SK-N-SH treated with all-trans-retinoic acid at 6 μM for 48 hours (cell line): ENCODE measurements around the gene EDAR.

Experiments used
- BACH2 ChIP-seq: fragments of 250-450 bp; sonication (Bioruptor Pico); IDR thresholded peaks from 2 replicates; pipeline ENCODE4 v1.9.0; 2021; ENCODE audit warnings: mild to moderate bottlenecking, borderline replicate concordance
- GLIS3 ChIP-seq: fragments of 250-450 bp; sonication (Bioruptor Pico); IDR thresholded peaks from 2 replicates; pipeline ENCODE4 v1.5.0; 2020; ENCODE audit warnings: mild to moderate bottlenecking, moderate library complexity
- ISL1 ChIP-seq: fragments of 250-450 bp; sonication (Bioruptor Pico); IDR thresholded peaks from 2 replicates; pipeline ENCODE4 v2.1.2; 2022; ENCODE audit warnings: mild to moderate bottlenecking, moderate library complexity
- SNAI2 ChIP-seq: fragments of 250-450 bp; sonication (Bioruptor Pico); IDR thresholded peaks from 2 replicates; pipeline ENCODE4 v1.5.0; 2020; ENCODE audit warnings: mild to moderate bottlenecking, moderate library complexity
- TCF4 ChIP-seq: fragments of 250-450 bp; sonication (Bioruptor Pico); IDR thresholded peaks from 2 replicates; pipeline ENCODE4 v1.8.0; 2021; ENCODE audit warnings: mild to moderate bottlenecking, moderate library complexity, borderline replicate concordance
- ZC3H10 ChIP-seq: fragments of 250-450 bp; sonication (Bioruptor Pico); IDR thresholded peaks from 2 replicates; pipeline ENCODE4 v1.5.1; 2021; ENCODE audit warnings: mild to moderate bottlenecking, moderate library complexity
- ZFP3 ChIP-seq: fragments of 250-450 bp; sonication (Bioruptor Pico); IDR thresholded peaks from 2 replicates; pipeline ENCODE4 v1.5.0; 2020; ENCODE audit warnings: mild to moderate bottlenecking, moderate library complexity
- ZFP30 ChIP-seq: fragments of 450-650 bp; formaldehyde crosslinking; IDR thresholded peaks from 2 replicates; pipeline ENCODE4 v1.5.0; 2022; ENCODE audit warnings: mild to moderate bottlenecking, moderate library complexity
- ZNF565 ChIP-seq: fragments of 450-650 bp; formaldehyde crosslinking; conservative IDR thresholded peaks from 2 replicates; pipeline ENCODE4 v1.5.0; 2020; ENCODE audit warnings: low read depth, mild to moderate bottlenecking, moderate library complexity
- ZNF70 ChIP-seq: fragments of 450-650 bp; formaldehyde crosslinking; IDR thresholded peaks from 2 replicates; pipeline ENCODE4 v1.5.0; 2020; ENCODE audit warnings: mild to moderate bottlenecking, moderate library complexity
- TF ChIP-seq, protein P1 (sequence below): fragments of 250-450 bp; sonication (Bioruptor Pico); IDR thresholded peaks from 2 replicates; pipeline ENCODE4 v1.8.0; 2020; ENCODE audit warnings: mild to moderate bottlenecking, moderate library complexity, borderline replicate concordance
- TF ChIP-seq, protein P2 (sequence below): fragments of 250-450 bp; sonication (Bioruptor Pico); IDR thresholded peaks from 2 replicates; pipeline ENCODE4 v1.5.1; 2020; ENCODE audit warnings: low read depth, mild to moderate bottlenecking, moderate library complexity

GRCh38 chr2:108898315-108899082 is 90.5 kb downstream of the EDAR start:
- TF ChIP-seq TCF4 (CRISPR knock-in tag) (no peak), SNAI2 (CRISPR knock-in tag) (no peak), BACH2 (CRISPR knock-in tag) (no peak), ZFP3 (CRISPR knock-in tag) (no peak), ZNF565 (CRISPR knock-in tag) (no peak), ZFP30 (CRISPR knock-in tag) (no peak), GLIS3 (CRISPR knock-in tag) (no peak), ISL1 (CRISPR knock-in tag) (no peak), ZNF70 (no peak), ZC3H10 (CRISPR knock-in tag) (no peak)
- TF ChIP-seq, protein P1, sequence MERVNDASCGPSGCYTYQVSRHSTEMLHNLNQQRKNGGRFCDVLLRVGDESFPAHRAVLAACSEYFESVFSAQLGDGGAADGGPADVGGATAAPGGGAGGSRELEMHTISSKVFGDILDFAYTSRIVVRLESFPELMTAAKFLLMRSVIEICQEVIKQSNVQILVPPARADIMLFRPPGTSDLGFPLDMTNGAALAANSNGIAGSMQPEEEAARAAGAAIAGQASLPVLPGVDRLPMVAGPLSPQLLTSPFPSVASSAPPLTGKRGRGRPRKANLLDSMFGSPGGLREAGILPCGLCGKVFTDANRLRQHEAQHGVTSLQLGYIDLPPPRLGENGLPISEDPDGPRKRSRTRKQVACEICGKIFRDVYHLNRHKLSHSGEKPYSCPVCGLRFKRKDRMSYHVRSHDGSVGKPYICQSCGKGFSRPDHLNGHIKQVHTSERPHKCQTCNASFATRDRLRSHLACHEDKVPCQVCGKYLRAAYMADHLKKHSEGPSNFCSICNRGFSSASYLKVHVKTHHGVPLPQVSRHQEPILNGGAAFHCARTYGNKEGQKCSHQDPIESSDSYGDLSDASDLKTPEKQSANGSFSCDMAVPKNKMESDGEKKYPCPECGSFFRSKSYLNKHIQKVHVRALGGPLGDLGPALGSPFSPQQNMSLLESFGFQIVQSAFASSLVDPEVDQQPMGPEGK (CRISPR knock-in tag), result no peak
- TF ChIP-seq, protein P2, sequence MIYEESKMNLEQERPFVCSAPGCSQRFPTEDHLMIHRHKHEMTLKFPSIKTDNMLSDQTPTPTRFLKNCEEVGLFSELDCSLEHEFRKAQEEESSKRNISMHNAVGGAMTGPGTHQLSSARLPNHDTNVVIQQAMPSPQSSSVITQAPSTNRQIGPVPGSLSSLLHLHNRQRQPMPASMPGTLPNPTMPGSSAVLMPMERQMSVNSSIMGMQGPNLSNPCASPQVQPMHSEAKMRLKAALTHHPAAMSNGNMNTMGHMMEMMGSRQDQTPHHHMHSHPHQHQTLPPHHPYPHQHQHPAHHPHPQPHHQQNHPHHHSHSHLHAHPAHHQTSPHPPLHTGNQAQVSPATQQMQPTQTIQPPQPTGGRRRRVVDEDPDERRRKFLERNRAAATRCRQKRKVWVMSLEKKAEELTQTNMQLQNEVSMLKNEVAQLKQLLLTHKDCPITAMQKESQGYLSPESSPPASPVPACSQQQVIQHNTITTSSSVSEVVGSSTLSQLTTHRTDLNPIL (CRISPR knock-in tag), result no peak
